IPS-NIHi7 (cell line): Measurements from ENCODE around the gene PALB2.
A peak's percentile ranks its signal among the peaks of the same experiment; 100 is the strongest.
"Not testable (repeated sequence)": the region's sequence is repeated elsewhere in the genome, so short reads cannot be mapped to it uniquely, and the experiment has no call there.

Experiments used
- DNase-seq: peaks from one replicate; pipeline ENCODE4 v3.0.0; 2012; ENCODE audit warnings: mixed read lengths; ENCODE audit errors: extremely low spot score

Gene PALB2

DNA sequence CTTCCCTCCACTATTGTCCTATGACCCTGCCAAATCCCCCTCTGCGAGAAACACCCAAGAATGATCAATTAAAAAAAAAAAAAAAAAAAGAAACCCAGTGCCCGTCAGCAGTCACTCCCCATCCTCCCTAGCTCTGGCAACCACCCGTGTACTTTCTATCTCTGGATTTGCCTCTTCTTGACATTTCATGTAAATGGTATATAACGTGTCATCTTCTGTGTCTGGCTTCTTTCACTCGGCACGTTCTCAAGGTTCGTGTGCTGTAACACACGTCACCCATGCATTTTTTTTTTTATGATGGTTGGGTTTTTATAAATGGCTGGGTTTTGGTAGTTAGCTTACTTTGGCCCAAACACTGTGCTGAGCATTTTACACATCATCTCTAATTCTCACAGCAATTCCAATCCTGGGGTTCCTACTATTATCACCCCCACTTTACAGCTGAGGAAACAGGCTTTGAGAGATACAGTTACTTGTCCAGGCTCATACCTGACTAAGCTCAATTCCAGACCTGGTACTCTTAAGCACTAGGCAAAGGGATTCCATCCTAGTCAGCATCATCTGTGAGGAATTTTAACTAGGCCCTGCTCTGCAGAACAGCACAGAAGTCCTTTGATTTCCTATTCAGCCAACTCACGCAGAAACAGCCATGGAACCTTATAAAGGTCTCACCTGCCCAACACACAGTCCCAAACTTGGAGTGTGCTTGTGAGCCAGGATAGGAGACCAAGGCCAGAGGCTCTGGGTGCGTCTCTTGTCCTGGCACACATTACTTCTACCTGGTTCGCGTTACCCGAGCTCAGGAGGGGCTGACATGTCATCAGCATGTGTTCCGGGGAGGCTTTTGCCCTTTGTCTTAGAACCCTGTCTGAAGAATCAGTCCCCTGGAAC lies 56.7 kb downstream of the PALB2 start:
- DNase-seq: no peak

DNA sequence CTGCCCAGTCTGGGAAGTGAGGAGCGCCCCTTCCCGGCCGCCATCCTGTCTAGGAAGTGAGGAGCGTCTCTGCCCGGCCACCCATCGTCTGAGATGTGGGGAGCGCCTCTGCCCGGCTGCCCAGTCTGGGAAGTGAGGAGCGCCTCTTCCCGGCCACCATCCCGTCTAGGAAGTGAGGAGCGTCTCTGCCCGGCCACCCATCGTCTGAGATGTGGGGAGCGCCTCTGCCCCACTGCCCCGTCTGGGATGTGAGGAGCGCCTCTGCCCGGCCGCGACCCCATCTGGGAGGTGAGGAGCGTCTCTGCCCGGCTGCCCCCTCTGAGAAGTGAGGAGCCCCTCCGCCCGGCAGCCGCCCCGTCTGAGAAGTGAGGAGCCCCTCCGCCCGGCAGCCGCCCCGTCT lies 57.8 kb downstream of the PALB2 start:
- not testable (repeated sequence) for DNase-seq

GRCh38 chr16:23581764-23582163 lies 59.3 kb downstream of the PALB2 start:
- DNase-seq: no peak

GRCh38 chr16:23580391-23580790 lies 60.7 kb downstream of the PALB2 start:
- DNase-seq: no peak

GRCh38 chr16:23579371-23579770 lies 61.7 kb downstream of the PALB2 start:
- no peak for DNase-seq

- DNase-seq: no peak
Observed at GRCh38 chr16:23578101-23578830, 62.8 kb downstream of the PALB2 start.

DNA sequence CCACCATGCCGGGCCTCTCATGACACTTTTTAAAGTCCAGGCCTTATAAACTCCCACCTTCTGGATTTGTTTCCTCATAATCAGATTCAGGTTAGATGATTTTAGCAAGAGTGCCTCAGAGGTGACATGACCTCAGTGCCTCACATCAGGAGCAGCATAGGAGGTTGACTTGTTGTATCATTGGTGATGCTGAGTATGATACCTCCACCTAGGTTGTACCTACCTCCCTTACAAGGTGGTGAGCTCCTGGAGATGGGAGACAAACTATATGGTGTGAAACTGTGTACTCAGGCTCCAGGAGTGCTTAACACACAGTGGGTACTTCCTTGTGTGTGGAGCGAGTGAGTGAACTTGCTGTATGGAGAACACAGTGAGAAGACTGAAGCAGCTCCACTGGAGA lies 63.6 kb downstream of the PALB2 start:
- no peak for DNase-seq

- no peak for DNase-seq
Observed at GRCh38 chr16:23575834-23576233, 65.3 kb downstream of the PALB2 start.

- no peak for DNase-seq
Observed at GRCh38 chr16:23573817-23574216, 67.3 kb downstream of the PALB2 start.

GRCh38 chr16:23572394-23572793 lies 68.7 kb downstream of the PALB2 start:
- no peak for DNase-seq

DNA sequence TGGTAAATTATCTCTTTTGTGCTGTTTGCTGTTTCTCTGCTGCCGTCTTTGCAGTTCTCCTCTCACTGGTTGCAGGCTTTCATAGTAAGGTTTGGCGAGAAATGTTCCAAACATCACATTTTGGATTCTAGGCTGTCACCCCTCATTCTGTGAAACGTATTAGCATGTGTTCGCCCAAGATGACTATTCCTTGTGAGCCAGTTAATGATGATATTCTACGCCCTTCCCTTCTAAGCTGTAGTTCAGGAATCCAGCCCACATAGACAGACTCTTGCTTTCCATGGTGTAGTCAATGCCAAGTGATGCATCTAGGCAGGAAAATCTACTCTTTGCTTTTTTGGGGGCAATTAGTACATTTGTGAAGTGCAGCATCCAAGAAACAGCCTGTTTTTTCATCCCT lies 69.2 kb downstream of the PALB2 start:
- DNase-seq: no peak

GRCh38 chr16:23570992-23571632 lies 70.0 kb downstream of the PALB2 start:
- DNase-seq: no peak

- no peak for DNase-seq
Observed at GRCh38 chr16:23567602-23568001, 73.5 kb downstream of the PALB2 start.

GRCh38 chr16:23566724-23567123 lies 74.4 kb downstream of the PALB2 start:
- DNase-seq: no peak

GRCh38 chr16:23564575-23565363 lies 76.3 kb downstream of the PALB2 start:
- DNase-seq: no peak

DNA sequence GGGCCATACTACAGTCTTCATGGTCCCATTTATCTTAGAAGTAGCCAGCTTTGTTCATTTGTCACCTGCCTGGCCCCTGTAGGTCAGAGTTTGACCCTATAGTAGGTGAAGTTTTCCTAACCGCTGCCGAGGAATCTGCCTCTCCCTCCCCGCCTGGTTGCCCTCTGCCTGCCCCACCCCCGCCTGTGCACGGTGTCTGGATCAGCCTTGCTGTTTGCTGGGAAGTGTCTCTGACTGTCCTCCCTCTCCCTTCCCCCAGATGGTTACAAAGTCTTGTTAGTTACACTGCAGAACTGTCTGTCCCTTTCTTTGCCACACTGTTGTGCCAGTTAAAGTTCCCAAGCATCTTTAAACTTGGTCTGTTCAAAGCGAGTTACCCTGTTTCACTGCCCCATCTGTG lies 77.9 kb downstream of the PALB2 start:
- DNase-seq: no peak

- DNase-seq: no peak
Observed at GRCh38 chr16:23562505-23562904, 78.6 kb downstream of the PALB2 start.

DNA sequence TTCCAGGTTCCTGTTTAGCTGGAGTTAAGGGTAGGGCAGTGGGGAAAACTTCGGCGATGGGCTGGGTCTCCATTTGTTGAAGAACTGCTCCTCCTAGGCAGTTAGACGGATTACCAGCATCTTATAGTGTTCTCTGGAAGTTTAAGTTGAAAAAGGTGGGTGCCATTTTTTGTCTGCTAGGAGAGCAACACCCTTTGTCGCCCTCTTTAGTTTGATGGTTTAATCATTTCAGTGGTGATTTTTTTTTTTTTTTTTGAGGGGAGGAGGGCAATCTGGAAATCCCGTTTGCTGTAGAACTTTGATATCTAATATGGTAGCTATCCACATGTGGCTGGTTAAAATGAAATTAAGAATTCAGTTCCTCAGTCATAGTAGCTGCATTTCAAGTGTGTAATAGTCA lies 79.5 kb downstream of the PALB2 start:
- no peak for DNase-seq

- DNase-seq: peak; percentile 20
Observed at GRCh38 chr16:23557779-23558702, 83.1 kb downstream of the PALB2 start.

DNA sequence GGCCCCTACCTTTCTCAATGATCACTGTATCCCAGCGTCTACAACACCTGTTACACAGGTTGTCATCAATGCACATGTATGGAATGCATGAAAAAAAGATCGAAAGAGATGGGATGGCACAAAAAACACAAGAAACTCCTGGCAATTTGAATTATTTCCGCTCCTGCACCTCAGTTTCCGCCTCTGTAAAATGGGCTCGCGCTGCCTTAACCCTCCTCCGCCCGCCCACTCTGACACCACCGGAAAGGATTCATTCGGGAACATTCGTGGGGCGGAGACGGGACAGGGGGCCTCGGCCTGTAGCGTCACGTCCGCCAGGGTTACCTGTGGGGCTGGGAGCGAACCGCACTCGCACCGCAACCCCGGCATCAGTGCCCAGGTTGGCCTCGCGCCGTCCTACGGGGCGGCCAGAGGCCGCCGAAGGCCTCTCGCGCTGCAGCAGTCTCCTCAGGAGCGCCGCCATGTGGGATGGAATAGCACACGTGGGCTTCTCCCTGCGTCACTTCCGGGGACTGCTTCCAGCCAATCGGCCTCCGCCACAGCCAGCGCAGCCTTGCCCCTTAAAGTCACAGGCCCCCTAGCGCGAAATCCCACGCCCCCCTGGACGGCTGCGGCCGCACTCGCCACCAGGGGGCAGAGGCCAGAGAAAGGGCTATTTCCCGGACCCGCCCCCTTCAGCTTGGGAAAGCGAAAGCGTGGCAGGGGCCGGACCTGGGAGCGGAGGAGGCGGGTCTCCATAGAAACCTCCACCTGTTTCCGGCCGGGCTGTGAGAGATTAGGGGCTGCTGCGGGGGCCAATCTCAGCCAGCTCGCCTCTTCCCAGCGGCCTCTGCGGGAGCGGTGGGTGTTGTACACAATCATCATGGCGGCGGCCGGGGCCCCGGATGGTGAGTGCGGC lies 84.0 kb downstream of the PALB2 start, which contains the start of the genes EARS2 and UBFD1:
Gene EARS2, minus strand, starts transcription at position 470 of the 898 bp plus-strand sequence. Its CDS starts 7 bp downstream, at position 463.
Gene UBFD1, plus strand, starts transcription at position 847 of the 898 bp plus-strand sequence. Its CDS starts 16 bp downstream, at position 863.
- DNase-seq: peak; percentile 98
